Heart left ventricle (tissue), 16 donors: ENCODE data around the gene ATRN. TPM values are rescaled to one million over a fixed set of nuclear protein-coding genes. Genes with fewer than 3 reads are reported as not detected.

Experiments used
- ATAC-seq, 4 donors: fragments of 200-7000 bp; cut with Tn5 transposase; one replicate each; pipeline ENCODE4 v1.9.1; 2020 to 2022; ENCODE audit warnings: moderate library complexity in 4 of 4, mild to moderate bottlenecking in 3 of 4, moderate number of reproducible peaks in 1 of 4
- DNase-seq, 5 donors: peaks; one replicate each; pipeline ENCODE4 v3.0.0-alpha.2; 2020
- H3K27ac ChIP-seq, 12 donors: fragments of 200-600 bp; sonication (generic) in 4 of 12; one replicate each; pipeline versions ENCODE4 v1.5.0 to v1.8.0; 2016 to 2022; ENCODE audit warnings: mild to moderate bottlenecking in 2 of 12
- H3K27me3 ChIP-seq, 9 donors: fragments of 200-600 bp; sonication (generic) in 2 of 9; one replicate each; pipeline versions ENCODE4 v1.5.1 to v1.8.0; 2016 to 2022; ENCODE audit warnings: mild to moderate bottlenecking in 3 of 9
- H3K36me3 ChIP-seq, 9 donors: fragments of 200-600 bp; sonication (generic) in 2 of 9; one replicate each; pipeline versions ENCODE4 v1.5.0 to v1.8.0; 2018 to 2022; ENCODE audit warnings: mild to moderate bottlenecking in 2 of 9
- H3K4me1 ChIP-seq, 12 donors: fragments of 200-600 bp; sonication (generic) in 4 of 12; one replicate each; pipeline versions ENCODE4 v1.5.0 to v1.8.0; 2016 to 2022; ENCODE audit warnings: mild to moderate bottlenecking in 3 of 12
- H3K4me3 ChIP-seq, 12 donors: fragments of 200-600 bp; sonication (generic) in 4 of 12; one replicate each; pipeline versions ENCODE4 v1.5.0 to v1.8.0; 2017 to 2022; ENCODE audit warnings: mild to moderate bottlenecking in 9 of 12, moderate library complexity in 4 of 12
- H3K9me3 ChIP-seq, 12 donors: fragments of 200-600 bp; sonication (generic) in 4 of 12; one replicate each; pipeline versions ENCODE4 v1.5.0 to v1.8.0; 2016 to 2022; ENCODE audit warnings: mild to moderate bottlenecking in 1 of 12
- POLR2A ChIP-seq, 2 donors: fragments of 450-650 bp; IDR thresholded peaks; one replicate each; pipeline ENCODE4 v1.6.1; 2017; ENCODE audit warnings: antibody characterized with exemption in 2 of 2, mild to moderate bottlenecking in 2 of 2, moderate library complexity in 2 of 2
- WGBS, 4 donors: extraction: QIAGEN DNeasy Blood & Tissue Kit in 2 of 4; methylation state at CpG; one replicate each; pipeline versions ENCODE4 v1.1.5 to v1.1.7; 2013 to 2018; 5-methylcytosine and 5-hydroxymethylcytosine counted together
- intact Hi-C, 10 donors: fragments of 100-400 bp; cut with DNase I; formaldehyde crosslinking; loops; one replicate each; pipeline versions ENCODE4 v1.11.1 to v1.14.2; 2022
- polyA plus RNA-seq, 2 donors: library from polyadenylated mRNA; stranded (reverse); fragments of 200-250 nt; gene quantifications; one replicate each; pipeline ENCODE4 v1.2.3, GENCODE V29; 2013
- total RNA-seq, 9 donors: library from RNA; depleted of rRNA in 2 of 9; stranded (reverse); fragments of >200 nt in 2 of 9; fragmentation: NEBNext Ultra II Directional in 3 of 9; extraction: Animal tissue kit (Norgen Biotek cat#: 25700) in 3 of 9; gene quantifications; one replicate each; pipeline versions ENCODE4 v1.1.0 to v1.2.4, GENCODE V29; 2016 to 2023
- TF ChIP-seq, protein P1 (sequence below), 12 donors: fragments of 200-600 bp; sonication (generic) in 4 of 12; IDR thresholded peaks; one replicate each; pipeline versions ENCODE4 v1.5.0 to v1.8.0; 2018 to 2022; ENCODE audit warnings: antibody characterized with exemption in 12 of 12, mild to moderate bottlenecking in 5 of 12
- donor health status: ischemic (EF 13 %, LVEDD 7.1; RV severe dilation, severe dysfunction).
- donor health status: healthy with polysubstance abuse.
- donor health status: DM: no; HTN: yes; CAD: no.
- donor health status: DM: no; HTN: no; CAD: no.
- donor health status: ischemic (EF 25% LVEDD 6.9; RV normal size, moderate dysfunction).
- donor health status: ischemic (EF 25% LVEDD 5.7; RV mildly dilated, moderate dysfunction).
- donor health status: healthy.
- donor health status: DM: yes; HTN: yes; CAD: no.
- donor health status: ischemic (EF 35%, LVEDD 5.7; RV mildly dilated, moderate dysfunction).
- donor health status: nonischemic (EF 11% LVEDD 7.7; RV severe dilation, severe dysfunction).
- donor health status: DM: yes; HTN: yes; CAD: no.
- donor health status: PGD.
- donor health status: ischemic (EF 29% LVEDD 5.4; RV normal size, mild dysfunction).
- donor health status: nonischemic (EF 23%, LVEDD 6.1; RV moderate dilation, normal function).

ATRN gene
- total and polyA plus RNA-seq, 11 donors: 4.8 to 44.7 (median 32.6) TPM

DNA sequence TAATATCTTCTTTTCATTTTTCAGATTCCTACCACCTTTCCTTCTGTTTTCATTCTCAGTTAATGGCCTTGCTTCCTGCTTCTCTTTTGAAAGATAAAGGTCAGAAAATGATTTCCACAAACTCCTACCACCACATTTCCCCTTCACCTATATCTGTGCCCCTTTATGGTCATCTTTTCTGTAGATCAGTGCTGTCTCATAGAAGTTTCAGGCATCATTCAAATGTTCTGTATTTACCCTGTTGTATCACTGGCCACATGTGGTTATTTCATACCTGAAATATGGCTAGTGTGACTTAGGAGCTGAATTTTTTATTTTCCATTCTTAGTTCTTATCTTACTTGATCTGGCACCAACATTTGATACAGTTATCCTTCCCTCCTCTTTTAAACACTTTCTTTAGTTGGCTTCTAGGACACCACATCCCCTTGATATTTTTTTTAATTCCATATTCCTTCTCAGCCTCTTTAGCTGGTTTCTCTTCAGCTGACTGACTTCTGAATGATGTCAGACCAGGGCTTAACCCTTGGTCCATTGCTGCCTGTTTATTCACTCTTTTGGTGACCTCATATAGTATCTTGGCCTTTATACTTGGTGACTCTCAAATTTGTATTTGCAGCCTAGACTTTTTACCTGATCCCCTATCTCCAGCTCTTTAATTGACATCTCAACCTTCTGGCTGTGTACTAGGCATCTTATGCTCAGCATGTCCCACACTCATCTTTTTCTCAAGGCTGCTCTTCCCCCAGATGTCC is 81.0 kb downstream of the ATRN start:
- intact Hi-C loops: no loop called here

DNA sequence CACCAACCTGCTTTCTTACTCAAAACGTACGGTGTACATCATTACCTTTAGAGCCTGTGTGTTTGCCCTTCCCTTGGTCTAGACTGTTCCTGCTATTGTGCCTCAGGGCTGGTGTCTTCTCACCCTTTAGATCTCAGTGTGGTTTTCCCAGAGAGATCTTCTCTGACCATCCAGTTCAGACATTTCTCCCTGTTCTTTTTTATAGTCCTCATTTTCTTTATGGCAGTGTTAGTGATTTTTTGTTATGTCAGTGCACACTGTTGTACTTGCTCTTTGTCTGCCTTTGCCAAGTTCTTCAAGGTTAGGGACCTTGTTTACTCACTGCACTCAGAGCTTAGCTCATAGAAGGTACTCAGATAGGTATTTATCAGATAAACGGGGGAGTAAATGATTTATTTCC is 82.8 kb downstream of the ATRN start:
- DNase-seq (no peak), ATAC-seq (no peak)
- TF ChIP-seq POLR2A (IDR thresholded peaks at IDR 0.05): no peak
- TF ChIP-seq, protein P1, sequence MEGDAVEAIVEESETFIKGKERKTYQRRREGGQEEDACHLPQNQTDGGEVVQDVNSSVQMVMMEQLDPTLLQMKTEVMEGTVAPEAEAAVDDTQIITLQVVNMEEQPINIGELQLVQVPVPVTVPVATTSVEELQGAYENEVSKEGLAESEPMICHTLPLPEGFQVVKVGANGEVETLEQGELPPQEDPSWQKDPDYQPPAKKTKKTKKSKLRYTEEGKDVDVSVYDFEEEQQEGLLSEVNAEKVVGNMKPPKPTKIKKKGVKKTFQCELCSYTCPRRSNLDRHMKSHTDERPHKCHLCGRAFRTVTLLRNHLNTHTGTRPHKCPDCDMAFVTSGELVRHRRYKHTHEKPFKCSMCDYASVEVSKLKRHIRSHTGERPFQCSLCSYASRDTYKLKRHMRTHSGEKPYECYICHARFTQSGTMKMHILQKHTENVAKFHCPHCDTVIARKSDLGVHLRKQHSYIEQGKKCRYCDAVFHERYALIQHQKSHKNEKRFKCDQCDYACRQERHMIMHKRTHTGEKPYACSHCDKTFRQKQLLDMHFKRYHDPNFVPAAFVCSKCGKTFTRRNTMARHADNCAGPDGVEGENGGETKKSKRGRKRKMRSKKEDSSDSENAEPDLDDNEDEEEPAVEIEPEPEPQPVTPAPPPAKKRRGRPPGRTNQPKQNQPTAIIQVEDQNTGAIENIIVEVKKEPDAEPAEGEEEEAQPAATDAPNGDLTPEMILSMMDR (IDR thresholded peaks at IDR 0.05): no peak
- intact Hi-C loops: no loop called here
- H3K4me1 ChIP-seq: peaks cover 0 to 26% (median 0%) of the 10 kb centered on the region in 12 donors
- WGBS, 4 donors: 58 to 63% (median 60%) methylated on average over 3 of the region's 3 CpGs
- no peak overlapping the region for H3K4me3 ChIP-seq
- no peaks in the 10 kb centered on the region for H3K9me3 ChIP-seq
- H3K27ac ChIP-seq: no peak overlapping the region
- H3K27me3 ChIP-seq: no peaks in the 10 kb centered on the region
- peaks cover 0 to 62% (median 22%) of the 10 kb centered on the region in 9 donors for H3K36me3 ChIP-seq

More for the DNA sequence above, 81.0 kb downstream of the ATRN start:
- DNase-seq (no peak), ATAC-seq (no peak)
- H3K4me3 ChIP-seq: no peak overlapping the region
- TF ChIP-seq, protein P1 (IDR thresholded peaks at IDR 0.05): no peak
- TF ChIP-seq POLR2A (IDR thresholded peaks at IDR 0.05): no peak
- H3K27ac ChIP-seq: no peak overlapping the region
- peaks cover 0 to 75% (median 30%) of the 10 kb centered on the region in 9 donors for H3K36me3 ChIP-seq
- peaks cover 0 to 15% (median 0%) of the 10 kb centered on the region in 12 donors for H3K4me1 ChIP-seq
- no peaks in the 10 kb centered on the region for H3K9me3 ChIP-seq
- no peaks in the 10 kb centered on the region for H3K27me3 ChIP-seq

DNA sequence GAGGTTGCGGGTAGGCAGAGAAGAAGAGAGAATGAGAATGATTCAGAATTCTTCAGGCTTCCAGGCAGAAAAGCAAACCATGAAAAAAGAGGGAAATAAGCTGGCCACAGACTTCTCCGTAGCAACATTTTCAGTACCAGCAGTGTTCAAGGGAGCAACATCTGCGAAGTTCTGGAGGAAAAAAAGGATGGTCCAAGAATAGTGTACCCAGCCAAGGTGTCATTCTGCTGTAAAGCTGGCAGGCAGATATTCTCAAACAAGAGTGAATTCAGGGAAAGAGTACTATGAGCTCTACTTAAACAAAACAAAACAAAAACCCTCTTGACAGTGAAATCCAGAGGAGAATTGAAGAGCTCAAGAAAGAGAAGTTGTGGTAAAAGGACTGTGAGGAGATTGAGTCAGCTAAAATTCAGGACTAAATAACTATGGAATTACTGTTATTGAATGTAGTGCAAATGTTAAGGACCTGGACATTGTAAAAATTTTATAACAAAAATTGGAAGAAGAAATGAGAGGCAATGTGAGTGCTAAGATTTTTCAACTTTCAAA is 86.5 kb downstream of the ATRN start:
- H3K36me3 ChIP-seq: peaks cover 0 to 48% (median 10%) of the 10 kb centered on the region in 9 donors
- TF ChIP-seq, protein P1 (IDR thresholded peaks at IDR 0.05): no peak
- no peak for TF ChIP-seq POLR2A (IDR thresholded peaks at IDR 0.05)
- no peaks in the 10 kb centered on the region for H3K9me3 ChIP-seq
- H3K27me3 ChIP-seq: no peaks in the 10 kb centered on the region
- peak overlapping the region in 1 of 12 donors; percentile 27 for H3K4me3 ChIP-seq
- intact Hi-C loops: no loop called here
- WGBS, 4 donors: 81 to 90% (median 88%) methylated on average over 3 of the region's 3 CpGs
- peaks cover 0 to 43% (median 0%) of the 10 kb centered on the region in 12 donors for H3K4me1 ChIP-seq
- no peak for DNase-seq
- no peak for ATAC-seq
- H3K27ac ChIP-seq: peak overlapping the region in 1 of 12 donors; percentile 69

DNA sequence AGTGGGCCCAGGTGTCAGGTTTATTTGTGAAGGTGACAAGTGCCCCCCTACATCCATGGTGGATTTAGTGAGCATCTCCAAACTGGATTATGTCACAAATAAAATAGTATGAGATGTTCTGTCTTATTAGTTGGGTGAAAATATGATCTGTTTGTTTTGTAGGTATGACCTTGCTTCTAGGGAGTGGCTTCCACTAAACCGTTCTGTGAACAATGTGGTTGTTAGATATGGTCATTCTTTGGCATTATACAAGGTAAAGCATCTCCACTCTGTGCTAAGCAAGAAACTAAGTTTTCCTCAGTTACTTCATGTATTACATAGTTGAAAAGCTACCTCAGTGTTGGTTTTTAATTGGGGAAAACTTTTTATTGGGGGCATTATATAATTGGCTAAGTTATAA is 88.4 kb downstream of the ATRN start:
- ATAC-seq (no peak), DNase-seq (no peak)
- Histone ChIP-seq H3K27me3 (no peaks in the 10 kb centered on the region), H3K9me3 (no peaks in the 10 kb centered on the region), H3K4me1 (peaks cover 0 to 43% (median 0%) of the 10 kb centered on the region in 12 donors), H3K27ac (peak overlapping the region in 1 of 12 donors; percentile 34), H3K36me3 (peaks cover 0 to 53% (median 8%) of the 10 kb centered on the region in 9 donors), H3K4me3 (no peak overlapping the region)
- no peak for TF ChIP-seq POLR2A (IDR thresholded peaks at IDR 0.05)
- TF ChIP-seq, protein P1 (IDR thresholded peaks at IDR 0.05): no peak
- intact Hi-C loops: no loop called here
- WGBS, 4 donors: 42 to 58% (median 51%) methylated on average over 1 of the region's 1 CpG
